NT2/D1 (cell line): ENCODE data around the gene PTPN9.

Experiments used
- YY1 ChIP-seq: IDR thresholded peaks from 2 replicates; pipeline ENCODE4 v1.6.1; 2011; ENCODE audit not compliant: insufficient read length, insufficient read depth
- ZNF274 ChIP-seq: IDR thresholded peaks from 2 replicates; pipeline ENCODE4 v1.6.1; 2011; ENCODE audit warnings: mild to moderate bottlenecking, low read depth, low read length

- no peak for TF ChIP-seq YY1
- no peak for TF ChIP-seq ZNF274
Measured at GRCh38 chr15:75453703-75454470, 125.2 kb downstream of the PTPN9 start.
